HEK293 (cell line): ENCODE data around the gene SPART.

Source experiments
- CTCF ChIA-PET: fragments of 350-600 bp; formaldehyde crosslinking; extraction: SDS; loops from one replicate; lab custom pipeline; 2021; ENCODE audit warnings: antibody characterized with exemption; lab: Yijun Ruan, JAX
- POLR2A ChIA-PET: fragments of 300-600 bp; formaldehyde crosslinking; extraction: SDS; loops from one replicate; lab custom pipeline; 2020; ENCODE audit warnings: antibody characterized with exemption, inconsistent platforms; lab: Yijun Ruan, JAX
- H3K27ac ChIP-seq: fragments of 200-500 bp; sonication (Bioruptor generic); 2 replicates; pipeline ENCODE4 v1.5.1; 2014; ENCODE audit warnings: low read depth, low read length, control low read depth, inconsistent platforms; ENCODE audit errors: extremely low read depth
- H3K36me3 ChIP-seq, 2 experiments: fragments of 200-500 bp in 1 of 2; sonication (Bioruptor generic) in 1 of 2; 1 replicate in 1 of 2; 2 replicates in 1 of 2; pipeline ENCODE4 v1.5.1; 2014 to 2017; ENCODE audit warnings: inconsistent platforms in 2 of 2, low read length in 2 of 2; ENCODE audit not compliant: control insufficient read depth in 2 of 2, insufficient read depth in 1 of 2
- H3K4me1 ChIP-seq: fragments of 200-500 bp; sonication (Bioruptor generic); 2 replicates; pipeline ENCODE4 v1.5.1; 2014; ENCODE audit warnings: mild to moderate bottlenecking, low read length, inconsistent platforms; ENCODE audit not compliant: control insufficient read depth, insufficient read depth
- H3K4me3 ChIP-seq: 2 replicates; pipeline ENCODE4 v1.5.1; 2011; ENCODE audit warnings: low read depth, mild to moderate bottlenecking, control low read depth, low read length, moderate library complexity
- H3K9me3 ChIP-seq: fragments of 200-500 bp; sonication (Bioruptor generic); 2 replicates; pipeline ENCODE4 v1.5.1; 2014; ENCODE audit warnings: low read depth, low read length, inconsistent platforms; ENCODE audit not compliant: control insufficient read depth, insufficient read depth
- EGR2 ChIP-seq: fragments of 450-650 bp; formaldehyde crosslinking; IDR thresholded peaks from 2 replicates; pipeline ENCODE4 v1.5.1; 2016; ENCODE audit warnings: low read depth, missing biosample characterization, missing genetic modification characterization
- PRDM10 ChIP-seq: fragments of 450-650 bp; formaldehyde crosslinking; IDR thresholded peaks from 2 replicates; pipeline ENCODE4 v1.5.1; 2016; ENCODE audit warnings: missing biosample characterization, missing genetic modification characterization
- REPIN1 ChIP-seq: fragments of 450-650 bp; formaldehyde crosslinking; IDR thresholded peaks from 2 replicates; pipeline ENCODE4 v1.5.1; 2017; ENCODE audit warnings: missing biosample characterization, missing genetic modification characterization, low read depth
- SCRT2 ChIP-seq: fragments of 450-650 bp; formaldehyde crosslinking; IDR thresholded peaks from 2 replicates; pipeline ENCODE4 v1.5.1; 2016; ENCODE audit warnings: missing biosample characterization, missing genetic modification characterization
- SETDB1 ChIP-seq: IDR thresholded peaks from one replicate; pipeline ENCODE4 v1.6.1; 2017; ENCODE audit warnings: mild to moderate bottlenecking, low read length, moderate library complexity, mixed read lengths; ENCODE audit not compliant: insufficient read length
- SP3 ChIP-seq: fragments of 450-650 bp; formaldehyde crosslinking; IDR thresholded peaks from 2 replicates; pipeline ENCODE4 v1.5.1; 2016; ENCODE audit warnings: missing biosample characterization, missing genetic modification characterization
- YY1 ChIP-seq: fragments of 450-650 bp; formaldehyde crosslinking; IDR thresholded peaks from 2 replicates; pipeline ENCODE4 v1.5.1; 2018; ENCODE audit warnings: missing biosample characterization, missing genetic modification characterization
- YY2 ChIP-seq: fragments of 450-650 bp; formaldehyde crosslinking; IDR thresholded peaks from 2 replicates; pipeline ENCODE4 v1.5.1; 2016; ENCODE audit warnings: missing biosample characterization, missing genetic modification characterization
- ZBTB26 ChIP-seq: fragments of 450-650 bp; formaldehyde crosslinking; optimal IDR thresholded peaks from 2 replicates; pipeline ENCODE3; 2016; ENCODE audit warnings: missing biosample characterization, mild to moderate bottlenecking, missing genetic modification characterization
- ZBTB49 ChIP-seq: fragments of 450-650 bp; formaldehyde crosslinking; IDR thresholded peaks from 2 replicates; pipeline ENCODE4 v1.5.1; 2016; ENCODE audit warnings: missing biosample characterization, missing genetic modification characterization, low read depth
- ZFHX2 ChIP-seq: fragments of 450-650 bp; formaldehyde crosslinking; conservative IDR thresholded peaks from 2 replicates; pipeline ENCODE4 v1.5.1; 2016; ENCODE audit warnings: missing biosample characterization, missing genetic modification characterization
- ZNF23 ChIP-seq: fragments of 450-650 bp; formaldehyde crosslinking; IDR thresholded peaks from 2 replicates; pipeline ENCODE4 v1.5.1; 2016; ENCODE audit warnings: missing biosample characterization, missing genetic modification characterization, borderline replicate concordance
- ZNF292 ChIP-seq: fragments of 450-650 bp; formaldehyde crosslinking; IDR thresholded peaks from 2 replicates; pipeline ENCODE4 v1.5.1; 2016; ENCODE audit warnings: low read depth, missing biosample characterization, missing genetic modification characterization, borderline replicate concordance
- ZNF324 ChIP-seq: fragments of 450-650 bp; formaldehyde crosslinking; IDR thresholded peaks from 2 replicates; pipeline ENCODE4 v1.5.1; 2016; ENCODE audit warnings: missing biosample characterization, missing genetic modification characterization
- ZNF335 ChIP-seq: fragments of 450-650 bp; formaldehyde crosslinking; conservative IDR thresholded peaks from 2 replicates; pipeline ENCODE4 v1.5.1; 2016; ENCODE audit warnings: missing biosample characterization, missing genetic modification characterization
- ZNF341 ChIP-seq: fragments of 450-650 bp; formaldehyde crosslinking; IDR thresholded peaks from 2 replicates; pipeline ENCODE4; 2016; ENCODE audit warnings: low read depth, missing biosample characterization, missing genetic modification characterization
- ZNF354C ChIP-seq: fragments of 450-650 bp; formaldehyde crosslinking; IDR thresholded peaks from 2 replicates; pipeline ENCODE4 v1.5.1; 2016; ENCODE audit warnings: missing biosample characterization, missing genetic modification characterization, low read depth, borderline replicate concordance
- ZNF366 ChIP-seq: fragments of 450-650 bp; formaldehyde crosslinking; conservative IDR thresholded peaks from 2 replicates; pipeline ENCODE4 v1.5.1; 2016; ENCODE audit warnings: missing biosample characterization, missing genetic modification characterization
- ZNF48 ChIP-seq: fragments of 450-650 bp; formaldehyde crosslinking; IDR thresholded peaks from 2 replicates; pipeline ENCODE4 v1.5.1; 2016; ENCODE audit warnings: missing biosample characterization, missing genetic modification characterization
- ZNF501 ChIP-seq: fragments of 450-650 bp; formaldehyde crosslinking; IDR thresholded peaks from 2 replicates; pipeline ENCODE4 v1.5.1; 2016; ENCODE audit warnings: missing biosample characterization, missing genetic modification characterization
- ZNF571 ChIP-seq: fragments of 450-650 bp; formaldehyde crosslinking; IDR thresholded peaks from 2 replicates; pipeline ENCODE4 v1.5.0; 2017; ENCODE audit warnings: missing biosample characterization, missing genetic modification characterization
- ZNF624 ChIP-seq: fragments of 450-650 bp; formaldehyde crosslinking; IDR thresholded peaks from 2 replicates; pipeline ENCODE4 v1.5.1; 2017; ENCODE audit warnings: missing biosample characterization, missing genetic modification characterization
- ZNF664 ChIP-seq: fragments of 450-650 bp; formaldehyde crosslinking; IDR thresholded peaks from 2 replicates; pipeline ENCODE4 v1.5.1; 2016; ENCODE audit warnings: missing biosample characterization, missing genetic modification characterization
- ZNF677 ChIP-seq: fragments of 450-650 bp; IDR thresholded peaks from 2 replicates; pipeline ENCODE4 v1.5.0; 2018; ENCODE audit warnings: missing biosample characterization, mild to moderate bottlenecking, missing genetic modification characterization, moderate library complexity
- ZNF701 ChIP-seq: fragments of 450-650 bp; formaldehyde crosslinking; IDR thresholded peaks from 2 replicates; pipeline ENCODE4 v1.5.1; 2016; ENCODE audit warnings: missing biosample characterization, missing genetic modification characterization
- ZNF791 ChIP-seq: fragments of 450-650 bp; formaldehyde crosslinking; IDR thresholded peaks from 2 replicates; pipeline ENCODE4 v1.5.1; 2016; ENCODE audit warnings: missing biosample characterization, missing genetic modification characterization

The SPART gene

GRCh38 chr13:36344886-36345437, 1.2 kb downstream of the SPART start:
- H3K4me3 ChIP-seq = peak overlapping the region; percentile 75
- no peak for TF ChIP-seq ZNF23
- TF ChIP-seq ZNF664 (tag by site-specific recombination) = peak; percentile 99
- peak; percentile 91 for TF ChIP-seq ZNF341 (tag by site-specific recombination)
- 0 out of 2 replicates have a peak, but pooled peaks have one; percentile 42 for TF ChIP-seq SCRT2 (tag by site-specific recombination)
- TF ChIP-seq, all 188 proteins: peak for 3
- ChIA-PET POLR2A (interaction anchor here (1.0 to 1.1 kb wide), 2 partner anchors 14 to 47 kb away, joined by 3 to 4 read pairs; partner anchors contain the start of gene CCDC169), CTCF (interaction anchor here (1.6 kb wide), 1 partner anchor 62 kb away, joined by 5 read pairs; no protein-coding TSS in a partner anchor)
- Histone ChIP-seq H3K4me1 (no peaks in the 10 kb centered on the region), H3K9me3 (no peaks in the 10 kb centered on the region), H3K27ac (peak overlapping the region; percentile 96), H3K36me3 (no peaks in the 10 kb centered on the region)

GRCh38 chr13:36344173-36344572, 2.0 kb downstream of the SPART start:
- Histone ChIP-seq H3K4me1 (no peaks in the 10 kb centered on the region), H3K36me3 (no peaks in the 10 kb centered on the region), H3K27ac (no peak overlapping the region), H3K9me3 (no peaks in the 10 kb centered on the region), H3K4me3 (no peak overlapping the region; the same call in 1 of the 2 replicates)
- POLR2A ChIA-PET = no interaction called here
- CTCF ChIA-PET = interaction anchor here (1.1 to 1.7 kb wide), 3 partner anchors 13 to 61 kb away, joined by 3 to 5 read pairs (median 4); no protein-coding TSS in a partner anchor
- TF ChIP-seq ZNF292 (tag by site-specific recombination) (no peak), ZNF501 (tag by site-specific recombination) (no peak), ZFHX2 (tag by site-specific recombination) (peak; percentile 88), PRDM10 (tag by site-specific recombination) (no peak), ZNF354C (no peak), ZBTB49 (tag by site-specific recombination) (no peak), ZNF324 (tag by site-specific recombination) (no peak), ZNF571 (no peak), SP3 (tag by site-specific recombination) (no peak), ZNF335 (tag by site-specific recombination) (0 out of 2 replicates have a peak, but pooled peaks have one; percentile 31), ZNF624 (tag by site-specific recombination) (no peak), ZBTB26 (tag by site-specific recombination) (no peak), YY2 (peak; percentile 63; the same call in 1 of the 2 replicates), EGR2 (peak; percentile 70; the same call in 1 of the 2 replicates), ZNF791 (tag by site-specific recombination) (no peak), ZNF701 (tag by site-specific recombination) (no peak), REPIN1 (tag by site-specific recombination) (no peak), ZNF48 (tag by site-specific recombination) (no peak), SETDB1 (no peak), YY1 (tag by site-specific recombination) (peak; percentile 30; the same call in 1 of the 2 replicates), ZNF366 (tag by site-specific recombination) (peak; percentile 45; the same call in 1 of the 2 replicates), ZNF677 (tag by site-specific recombination) (no peak)
